Measurements from ENCODE around the gene TNFRSF1A.

The TNFRSF1A gene

DNA sequence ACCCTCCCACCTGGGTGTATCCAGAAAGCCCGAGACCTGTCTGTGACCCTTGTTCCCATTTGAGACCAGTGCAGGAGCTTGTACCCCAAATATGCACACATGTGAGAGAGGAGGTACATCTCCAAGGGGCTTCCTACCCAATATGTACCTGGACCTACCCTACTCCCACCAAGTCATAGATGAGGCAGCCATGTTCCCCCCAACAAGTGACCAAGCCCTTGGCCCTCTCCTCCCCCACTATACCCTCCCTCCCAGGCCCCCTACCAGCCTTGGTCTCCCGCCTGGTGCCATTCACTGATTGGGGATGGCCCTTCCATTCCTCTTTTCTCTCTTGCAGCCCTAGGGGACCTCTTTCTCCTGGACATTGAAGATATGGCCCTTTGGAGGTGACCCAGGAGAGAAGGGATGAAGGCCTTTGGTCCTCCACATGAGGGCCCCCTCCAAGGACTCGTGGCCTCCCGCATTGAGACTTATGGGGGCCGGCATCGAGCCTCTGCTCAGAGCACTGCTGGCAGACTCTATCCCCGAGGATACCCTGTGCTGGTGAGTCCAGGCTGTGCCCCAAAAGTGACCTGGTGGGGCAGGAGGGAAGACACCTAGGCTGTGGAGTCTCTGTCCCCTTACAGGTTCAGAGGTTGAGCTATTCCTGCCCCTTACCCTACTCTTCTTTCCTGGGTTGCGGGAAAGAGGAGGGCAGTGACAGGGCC, 29.9 kb downstream of the TNFRSF1A start:
- no peaks in the 10 kb centered on the region for H3K9me3 ChIP-seq
- H3K4me1 ChIP-seq (ENCODE audit: control insufficient read depth in 1 of 2, insufficient read depth in 1 of 2, low read depth in 1 of 2, low read length in 1 of 2), result peaks cover 9 to 17% of the 10 kb centered on the region in 2 experiments
- TF ChIP-seq, protein P1, sequence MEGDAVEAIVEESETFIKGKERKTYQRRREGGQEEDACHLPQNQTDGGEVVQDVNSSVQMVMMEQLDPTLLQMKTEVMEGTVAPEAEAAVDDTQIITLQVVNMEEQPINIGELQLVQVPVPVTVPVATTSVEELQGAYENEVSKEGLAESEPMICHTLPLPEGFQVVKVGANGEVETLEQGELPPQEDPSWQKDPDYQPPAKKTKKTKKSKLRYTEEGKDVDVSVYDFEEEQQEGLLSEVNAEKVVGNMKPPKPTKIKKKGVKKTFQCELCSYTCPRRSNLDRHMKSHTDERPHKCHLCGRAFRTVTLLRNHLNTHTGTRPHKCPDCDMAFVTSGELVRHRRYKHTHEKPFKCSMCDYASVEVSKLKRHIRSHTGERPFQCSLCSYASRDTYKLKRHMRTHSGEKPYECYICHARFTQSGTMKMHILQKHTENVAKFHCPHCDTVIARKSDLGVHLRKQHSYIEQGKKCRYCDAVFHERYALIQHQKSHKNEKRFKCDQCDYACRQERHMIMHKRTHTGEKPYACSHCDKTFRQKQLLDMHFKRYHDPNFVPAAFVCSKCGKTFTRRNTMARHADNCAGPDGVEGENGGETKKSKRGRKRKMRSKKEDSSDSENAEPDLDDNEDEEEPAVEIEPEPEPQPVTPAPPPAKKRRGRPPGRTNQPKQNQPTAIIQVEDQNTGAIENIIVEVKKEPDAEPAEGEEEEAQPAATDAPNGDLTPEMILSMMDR (IDR thresholded peaks at IDR 0.05), result no peak
- peaks cover 44% of the 10 kb centered on the region for H3K27me3 ChIP-seq
- no peak overlapping the region for H3K4me3 ChIP-seq (ENCODE audit: low read depth in 1 of 2, low read length in 1 of 2)
- no peaks in the 10 kb centered on the region for H3K36me3 ChIP-seq
- H3K27ac ChIP-seq, result no peak overlapping the region

DNA sequence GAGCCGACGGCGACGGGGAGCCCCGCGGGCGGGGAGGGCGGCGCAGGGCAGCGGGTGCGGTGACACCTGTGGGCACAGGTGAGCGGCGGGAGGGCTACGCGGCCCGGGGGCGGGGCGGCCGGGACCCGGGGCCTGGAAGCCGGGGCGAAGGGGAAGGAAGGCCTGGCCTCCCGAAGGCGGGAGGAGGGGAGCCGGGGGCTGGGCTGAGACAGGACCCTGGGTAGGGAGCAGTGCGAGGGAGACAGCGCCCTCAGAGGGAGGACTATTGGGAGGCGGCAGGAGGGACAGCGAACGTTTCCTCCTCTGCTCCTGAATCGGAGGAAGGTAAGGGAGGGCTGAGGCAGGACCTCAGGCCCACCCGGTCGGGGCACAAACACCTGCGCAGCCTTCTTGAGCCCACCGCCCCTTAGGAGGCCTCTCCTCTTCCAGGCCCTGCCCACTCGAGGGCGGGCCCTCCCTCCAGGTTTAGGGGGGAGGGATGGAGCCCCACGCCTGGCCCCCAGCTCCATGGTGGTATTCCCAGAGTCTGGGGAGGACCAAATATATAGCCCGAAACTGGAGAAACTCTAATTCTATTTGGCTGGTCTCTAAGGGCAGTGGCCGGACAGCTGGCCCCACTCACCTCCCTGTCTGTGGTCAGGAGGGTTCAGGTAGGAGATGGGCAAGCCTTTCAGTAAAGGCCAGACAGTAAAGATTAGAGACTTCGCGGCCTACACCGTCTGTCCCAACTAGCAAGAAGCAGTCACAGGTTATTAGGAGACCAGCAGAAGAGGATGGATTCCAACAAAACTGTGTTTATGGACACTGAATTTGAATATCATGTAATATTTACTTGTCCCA, 30.9 kb downstream of the TNFRSF1A start:
- Histone ChIP-seq H3K4me3 (ENCODE audit: low read depth in 1 of 2, low read length in 1 of 2) (peak overlapping the region; percentile 25 to 53), H3K4me1 (ENCODE audit: control insufficient read depth in 1 of 2, insufficient read depth in 1 of 2, low read depth in 1 of 2, low read length in 1 of 2) (peaks cover 9 to 17% of the 10 kb centered on the region in 2 experiments), H3K36me3 (no peaks in the 10 kb centered on the region), H3K27me3 (peaks cover 44% of the 10 kb centered on the region), H3K27ac (no peak overlapping the region), H3K9me3 (no peaks in the 10 kb centered on the region)
- TF ChIP-seq, protein P1 (IDR thresholded peaks at IDR 0.05), result no peak

DNA sequence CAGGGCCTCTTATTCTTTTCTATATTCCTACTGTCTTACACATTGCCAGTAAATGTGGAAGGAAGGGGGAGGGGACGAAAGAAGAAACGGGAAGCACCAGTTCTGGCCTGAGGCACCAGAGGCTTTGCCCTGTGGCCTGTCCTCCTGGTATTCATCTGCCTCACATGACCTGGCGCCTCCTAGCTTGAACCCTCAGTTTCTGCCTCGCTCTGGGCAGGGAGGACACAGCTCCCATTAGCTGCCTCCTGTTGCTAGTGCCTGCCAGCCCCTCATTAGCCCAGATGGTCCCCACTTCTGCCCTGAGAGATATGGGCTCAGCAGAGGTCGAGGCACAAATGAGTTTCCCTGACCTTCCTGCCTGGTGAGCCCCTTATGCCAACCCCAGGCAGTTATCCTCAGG, 34.3 kb downstream of the TNFRSF1A start:
- Histone ChIP-seq H3K27me3 (peaks cover 53% of the 10 kb centered on the region), H3K27ac (no peak overlapping the region), H3K4me3 (ENCODE audit: low read depth in 1 of 2, low read length in 1 of 2) (no peak overlapping the region), H3K9me3 (no peaks in the 10 kb centered on the region), H3K36me3 (no peaks in the 10 kb centered on the region), H3K4me1 (ENCODE audit: control insufficient read depth in 1 of 2, insufficient read depth in 1 of 2, low read depth in 1 of 2, low read length in 1 of 2) (peaks cover 9 to 17% of the 10 kb centered on the region in 2 experiments)
- TF ChIP-seq, protein P1 (IDR thresholded peaks at IDR 0.05), result no peak

DNA sequence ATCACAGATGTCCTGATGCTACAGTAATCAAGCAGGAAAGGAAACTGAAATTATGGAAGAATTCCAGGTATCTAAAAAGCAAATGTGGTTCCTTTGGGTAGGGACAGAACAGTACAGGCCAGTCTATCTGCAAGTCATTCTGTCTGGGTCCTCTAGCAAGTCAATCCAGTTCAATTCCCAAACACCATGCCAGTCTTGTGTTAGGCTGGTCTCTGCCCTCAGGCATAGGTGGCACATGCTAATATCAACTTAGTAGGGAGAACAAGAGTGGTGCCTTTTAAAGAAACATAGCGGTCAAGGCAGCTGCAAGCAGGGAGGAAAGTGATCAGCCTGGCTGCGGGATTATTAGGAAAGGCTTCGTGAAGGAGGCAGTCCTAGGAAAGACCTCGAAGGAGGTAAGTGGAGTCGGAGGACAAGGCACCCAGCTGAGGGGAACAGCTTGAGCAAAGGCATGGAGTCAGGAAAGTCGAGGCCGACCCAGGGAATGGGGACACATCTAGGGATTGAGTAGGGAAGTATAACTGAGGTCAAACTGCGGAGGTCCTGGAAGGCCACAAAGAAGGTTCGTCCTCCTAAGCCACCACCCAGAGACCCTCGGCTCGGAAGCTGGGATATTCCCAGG, 35.2 kb downstream of the TNFRSF1A start:
- Histone ChIP-seq H3K4me1 (ENCODE audit: control insufficient read depth in 1 of 2, insufficient read depth in 1 of 2, low read depth in 1 of 2, low read length in 1 of 2) (peaks cover 9 to 17% of the 10 kb centered on the region in 2 experiments), H3K36me3 (no peaks in the 10 kb centered on the region), H3K4me3 (ENCODE audit: low read depth in 1 of 2, low read length in 1 of 2) (no peak overlapping the region), H3K27me3 (peaks cover 49% of the 10 kb centered on the region), H3K9me3 (no peaks in the 10 kb centered on the region), H3K27ac (no peak overlapping the region)
- TF ChIP-seq, protein P1 (IDR thresholded peaks at IDR 0.05), result no peak

DNA sequence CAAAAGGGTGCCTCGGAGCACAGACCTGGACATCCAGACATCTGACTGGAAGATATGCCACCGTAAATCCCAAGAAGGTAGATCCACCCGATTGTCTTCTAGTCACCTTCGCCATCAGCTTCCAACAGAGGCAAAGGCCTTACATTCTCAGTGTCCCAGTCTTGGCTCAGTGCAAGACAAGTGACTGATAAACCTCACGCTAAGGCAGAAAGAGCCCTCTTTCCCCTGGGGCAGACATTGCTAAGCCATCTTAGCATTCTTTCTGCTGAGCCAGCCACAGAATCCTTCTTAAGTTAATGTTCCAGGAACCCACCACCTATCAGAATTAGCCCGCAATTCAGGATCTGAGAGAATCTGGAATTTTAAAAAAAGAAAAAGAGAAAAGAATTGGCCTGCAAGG, 35.7 kb downstream of the TNFRSF1A start:
- Histone ChIP-seq H3K36me3 (no peaks in the 10 kb centered on the region), H3K27ac (no peak overlapping the region), H3K4me3 (ENCODE audit: low read depth in 1 of 2, low read length in 1 of 2) (no peak overlapping the region), H3K9me3 (no peaks in the 10 kb centered on the region), H3K4me1 (ENCODE audit: control insufficient read depth in 1 of 2, insufficient read depth in 1 of 2, low read depth in 1 of 2, low read length in 1 of 2) (peaks cover 9 to 17% of the 10 kb centered on the region in 2 experiments), H3K27me3 (peaks cover 43% of the 10 kb centered on the region)
- TF ChIP-seq, protein P1 (IDR thresholded peaks at IDR 0.05), result no peak
